ENCODE measurements around the gene ZSWIM4. TPM values are rescaled to one million over a fixed set of nuclear protein-coding genes. Genes with fewer than 3 reads are reported as not detected.

ZSWIM4 gene
- total RNA-seq, 1 donor: 9.0 TPM

DNA sequence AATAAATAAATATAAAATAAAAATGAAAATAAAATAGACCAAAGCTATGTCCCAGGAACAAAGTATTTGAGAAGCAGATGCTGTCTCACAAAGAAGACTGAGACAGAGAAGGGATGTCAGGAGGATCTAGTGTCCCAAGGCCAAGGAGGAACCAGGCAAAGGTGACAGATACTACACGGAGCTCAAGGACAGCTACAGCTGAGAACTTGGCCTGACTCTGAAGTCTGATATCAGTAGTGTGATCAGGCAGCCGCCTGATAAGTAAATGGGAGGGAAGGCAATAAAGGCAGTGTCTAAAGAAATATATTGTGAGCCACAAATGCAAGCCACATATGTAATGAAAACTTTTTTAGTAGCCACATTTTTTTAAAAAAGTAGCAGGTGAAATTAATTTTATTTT lies 61.3 kb downstream of the ZSWIM4 start:
- Histone ChIP-seq H3K36me3 (ENCODE audit: insufficient read depth, low read length) (no peaks in the 10 kb centered on the region), H3K4me2 (ENCODE audit: insufficient read depth, low read length) (no peak overlapping the region), H3K27ac (ENCODE audit: low read depth, low read length) (no peak overlapping the region), H3K4me1 (ENCODE audit: insufficient read depth, low read length) (peaks cover 26% of the 10 kb centered on the region), H3K27me3 (ENCODE audit: insufficient read depth, low read length) (no peaks in the 10 kb centered on the region), H3K79me2 (ENCODE audit: insufficient read depth, low read length) (no peaks in the 10 kb centered on the region), H3K9me3 (ENCODE audit: low read depth, low read length) (no peaks in the 10 kb centered on the region), H2AFZ (ENCODE audit: low read length) (no peak overlapping the region), H4K20me1 (ENCODE audit: insufficient read depth, low read length) (no peaks in the 10 kb centered on the region), H3K4me3 (ENCODE audit: insufficient read depth, low read length) (no peak overlapping the region)
- TF ChIP-seq, protein P1, sequence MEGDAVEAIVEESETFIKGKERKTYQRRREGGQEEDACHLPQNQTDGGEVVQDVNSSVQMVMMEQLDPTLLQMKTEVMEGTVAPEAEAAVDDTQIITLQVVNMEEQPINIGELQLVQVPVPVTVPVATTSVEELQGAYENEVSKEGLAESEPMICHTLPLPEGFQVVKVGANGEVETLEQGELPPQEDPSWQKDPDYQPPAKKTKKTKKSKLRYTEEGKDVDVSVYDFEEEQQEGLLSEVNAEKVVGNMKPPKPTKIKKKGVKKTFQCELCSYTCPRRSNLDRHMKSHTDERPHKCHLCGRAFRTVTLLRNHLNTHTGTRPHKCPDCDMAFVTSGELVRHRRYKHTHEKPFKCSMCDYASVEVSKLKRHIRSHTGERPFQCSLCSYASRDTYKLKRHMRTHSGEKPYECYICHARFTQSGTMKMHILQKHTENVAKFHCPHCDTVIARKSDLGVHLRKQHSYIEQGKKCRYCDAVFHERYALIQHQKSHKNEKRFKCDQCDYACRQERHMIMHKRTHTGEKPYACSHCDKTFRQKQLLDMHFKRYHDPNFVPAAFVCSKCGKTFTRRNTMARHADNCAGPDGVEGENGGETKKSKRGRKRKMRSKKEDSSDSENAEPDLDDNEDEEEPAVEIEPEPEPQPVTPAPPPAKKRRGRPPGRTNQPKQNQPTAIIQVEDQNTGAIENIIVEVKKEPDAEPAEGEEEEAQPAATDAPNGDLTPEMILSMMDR (IDR thresholded peaks at IDR 0.05; ENCODE audit: extremely low read depth, low read depth, low read length): no peak
- peak; percentile 31 for DNase-seq (ENCODE audit: insufficient read length, low spot score, missing footprints)

DNA sequence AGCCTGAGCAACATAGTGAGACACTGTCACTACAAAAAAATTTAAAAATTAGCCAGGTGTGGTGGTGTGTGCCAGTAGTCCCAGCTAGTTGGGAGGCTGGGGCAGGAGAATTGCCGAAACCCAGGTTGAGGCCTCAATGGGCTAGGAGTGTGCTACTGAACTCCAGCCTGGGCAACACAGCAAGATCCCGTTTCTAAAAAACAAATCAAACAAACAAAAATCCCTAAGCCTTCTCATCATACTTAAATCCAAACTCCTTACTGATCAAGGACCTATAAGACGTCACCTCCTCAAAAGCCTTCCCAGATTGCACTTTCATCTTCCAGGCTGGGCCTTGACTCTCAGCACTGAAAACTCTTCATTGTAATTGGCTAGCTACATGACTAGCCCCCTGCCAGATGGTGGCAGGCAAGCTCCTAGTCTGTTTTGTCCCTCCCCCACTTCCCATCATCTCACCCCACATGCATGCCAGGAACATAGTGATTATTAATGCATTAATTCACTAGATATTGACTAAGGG lies 64.2 kb downstream of the ZSWIM4 start:
- Histone ChIP-seq H3K4me2 (ENCODE audit: insufficient read depth, low read length) (no peak overlapping the region), H3K79me2 (ENCODE audit: insufficient read depth, low read length) (no peaks in the 10 kb centered on the region), H3K27ac (ENCODE audit: low read depth, low read length) (no peak overlapping the region), H3K9me3 (ENCODE audit: low read depth, low read length) (no peaks in the 10 kb centered on the region), H3K4me1 (ENCODE audit: insufficient read depth, low read length) (peaks cover 9% of the 10 kb centered on the region), H3K4me3 (ENCODE audit: insufficient read depth, low read length) (no peak overlapping the region), H3K27me3 (ENCODE audit: insufficient read depth, low read length) (no peaks in the 10 kb centered on the region), H4K20me1 (ENCODE audit: insufficient read depth, low read length) (peaks cover 3% of the 10 kb centered on the region), H3K36me3 (ENCODE audit: insufficient read depth, low read length) (no peaks in the 10 kb centered on the region), H2AFZ (ENCODE audit: low read length) (no peak overlapping the region)
- peak; percentile 81 for DNase-seq (ENCODE audit: insufficient read length, low spot score, missing footprints)
- TF ChIP-seq, protein P1 (IDR thresholded peaks at IDR 0.05; ENCODE audit: extremely low read depth, low read depth, low read length): no peak

DNA sequence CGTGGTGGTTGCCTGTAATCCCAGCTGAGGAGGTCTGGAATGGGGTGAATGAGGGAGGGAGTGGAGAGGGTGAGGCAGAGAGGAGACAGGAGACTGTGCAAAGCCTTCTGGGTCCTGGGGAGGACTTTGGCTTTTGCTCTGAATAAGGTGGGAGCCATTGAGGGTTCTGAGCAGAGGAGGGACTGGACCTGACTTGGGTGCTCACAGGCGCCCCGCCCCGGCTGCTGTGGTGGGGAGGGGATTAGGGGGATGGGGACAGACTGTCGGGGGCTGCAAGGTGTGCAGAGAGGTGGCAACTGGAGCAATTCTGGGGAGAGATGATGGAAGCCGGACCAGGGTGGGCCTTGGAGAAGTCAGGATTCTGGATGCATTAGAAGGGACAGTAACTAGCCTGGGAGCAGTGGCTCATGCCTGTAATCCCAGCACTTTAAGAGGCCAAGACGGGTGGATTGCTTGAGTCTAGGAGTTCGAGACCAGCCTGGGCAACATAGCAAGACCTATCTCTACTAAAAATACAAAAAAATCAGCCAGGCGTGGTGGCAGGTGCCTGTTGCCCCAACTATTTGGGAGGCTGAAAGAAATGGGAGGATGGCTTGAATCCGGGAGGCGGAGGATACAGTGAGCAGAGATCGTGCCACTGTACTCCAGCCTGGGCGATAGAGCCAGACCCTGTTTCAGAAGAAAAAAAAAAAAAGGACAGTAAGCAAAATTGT lies 65.6 kb downstream of the ZSWIM4 start:
- Histone ChIP-seq H3K4me1 (ENCODE audit: insufficient read depth, low read length) (peaks cover 9% of the 10 kb centered on the region), H3K9me3 (ENCODE audit: low read depth, low read length) (no peaks in the 10 kb centered on the region), H4K20me1 (ENCODE audit: insufficient read depth, low read length) (peaks cover 3% of the 10 kb centered on the region), H3K4me2 (ENCODE audit: insufficient read depth, low read length) (no peak overlapping the region), H3K36me3 (ENCODE audit: insufficient read depth, low read length) (no peaks in the 10 kb centered on the region), H3K4me3 (ENCODE audit: insufficient read depth, low read length) (no peak overlapping the region), H2AFZ (ENCODE audit: low read length) (no peak overlapping the region), H3K27me3 (ENCODE audit: insufficient read depth, low read length) (peaks cover under 1% of the 10 kb centered on the region), H3K27ac (ENCODE audit: low read depth, low read length) (peak overlapping the region; percentile 79), H3K79me2 (ENCODE audit: insufficient read depth, low read length) (no peaks in the 10 kb centered on the region)
- TF ChIP-seq, protein P1 (IDR thresholded peaks at IDR 0.05; ENCODE audit: extremely low read depth, low read depth, low read length): no peak
- no peak for DNase-seq (ENCODE audit: insufficient read length, low spot score, missing footprints)

DNA sequence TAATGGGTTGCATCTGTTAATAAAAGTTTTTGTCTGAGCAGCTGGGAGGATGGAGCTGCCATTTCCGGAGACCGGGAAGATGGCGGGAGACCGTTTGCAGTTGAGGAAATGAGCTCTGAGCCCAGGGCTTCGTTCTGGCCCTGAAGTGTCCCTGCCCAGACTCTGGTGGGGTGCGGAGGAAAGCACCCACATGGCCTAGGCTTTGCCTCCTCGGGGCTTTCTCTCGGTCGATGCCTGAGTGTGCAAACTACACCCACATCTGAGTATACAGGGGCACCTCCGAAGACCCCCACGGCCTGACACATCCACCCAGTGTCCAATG lies 66.1 kb downstream of the ZSWIM4 start:
- Histone ChIP-seq H3K36me3 (ENCODE audit: insufficient read depth, low read length) (no peaks in the 10 kb centered on the region), H2AFZ (ENCODE audit: low read length) (peak overlapping the region; percentile 74)

More for the DNA sequence above, 66.1 kb downstream of the ZSWIM4 start:
- Histone ChIP-seq H3K4me1 (ENCODE audit: insufficient read depth, low read length) (peaks cover 9% of the 10 kb centered on the region), H3K4me3 (ENCODE audit: insufficient read depth, low read length) (peak overlapping the region; percentile 71), H3K27me3 (ENCODE audit: insufficient read depth, low read length) (peaks cover 5% of the 10 kb centered on the region), H3K4me2 (ENCODE audit: insufficient read depth, low read length) (peak overlapping the region; percentile 82), H3K79me2 (ENCODE audit: insufficient read depth, low read length) (no peaks in the 10 kb centered on the region), H3K27ac (ENCODE audit: low read depth, low read length) (peak overlapping the region; percentile 79), H3K9me3 (ENCODE audit: low read depth, low read length) (no peaks in the 10 kb centered on the region), H4K20me1 (ENCODE audit: insufficient read depth, low read length) (peaks cover 3% of the 10 kb centered on the region)
- TF ChIP-seq, protein P1 (IDR thresholded peaks at IDR 0.05; ENCODE audit: extremely low read depth, low read depth, low read length): no peak
- no peak for DNase-seq (ENCODE audit: insufficient read length, low spot score, missing footprints)

Data from osteoblast (primary cell).